H1 (cell line): Measurements from ENCODE around the gene MARVELD2. TPM values are rescaled to one million over a fixed set of nuclear protein-coding genes. Genes with fewer than 3 reads are reported as not detected.
"Not testable (repeated sequence)": the region's sequence is repeated elsewhere in the genome, so short reads cannot be mapped to it uniquely, and the experiment has no call there.

Source experiments
- CTCF ChIA-PET: fragments of 300-600 bp; sonication (Branson Sonifier 250); formaldehyde crosslinking; loops from one replicate; lab custom pipeline; 2021; ENCODE audit not compliant: partially characterized antibody; lab: Charles Lee
- POLR2A ChIA-PET: fragments of 300-600 bp; sonication (Branson Sonifier 250); formaldehyde crosslinking; loops from one replicate; lab custom pipeline; 2021; ENCODE audit warnings: inconsistent platforms; ENCODE audit not compliant: partially characterized antibody; lab: Charles Lee
- DNase-seq, 2 experiments: peaks; one replicate each; pipeline versions ENCODE4 v3.0.0 to v3.0.0-alpha.2; 2010 to 2022; ENCODE audit warnings: low spot score in 2 of 2, low read depth in 1 of 2, mixed read lengths in 1 of 2
- FAIRE-seq: peaks from 2 replicates; lab custom pipeline; 2011; peaks lifted over from hg19 to GRCh38; lab: Jason Lieb, UNC
- H2AFZ ChIP-seq: 2 replicates; pipeline ENCODE4 v1.8.1; 2012; ENCODE audit warnings: low read length, inconsistent platforms
- H2AK5ac ChIP-seq: 2 replicates; pipeline ENCODE4 v1.6.1; 2013; ENCODE audit warnings: low read depth, low read length
- H2BK120ac ChIP-seq: replicated peaks from 2 replicates; pipeline ENCODE3; 2013; ENCODE audit warnings: low read depth, low read length, inconsistent platforms
- H2BK12ac ChIP-seq: 2 replicates; pipeline ENCODE4 v1.6.1; 2013; ENCODE audit warnings: low read depth, low read length
- H2BK15ac ChIP-seq: 2 replicates; pipeline ENCODE4 v1.6.1; 2013; ENCODE audit warnings: low read length
- H2BK20ac ChIP-seq: 2 replicates; pipeline ENCODE4 v1.6.1; 2013; ENCODE audit warnings: low read length
- H2BK5ac ChIP-seq: 2 replicates; pipeline ENCODE4 v1.6.1; 2013; ENCODE audit warnings: low read depth, low read length
- H3K14ac ChIP-seq: 2 replicates; pipeline ENCODE4 v1.6.1; 2013; ENCODE audit warnings: inconsistent platforms; ENCODE audit not compliant: insufficient read length
- H3K18ac ChIP-seq: 2 replicates; pipeline ENCODE4 v1.6.1; 2013; ENCODE audit warnings: low read length; ENCODE audit errors: extremely low read depth
- H3K23ac ChIP-seq: 2 replicates; pipeline ENCODE4 v1.6.1; 2013; ENCODE audit warnings: inconsistent platforms; ENCODE audit not compliant: insufficient read length
- H3K23me2 ChIP-seq: 2 replicates; pipeline ENCODE4 v1.6.1; 2013; ENCODE audit warnings: low read depth, low read length
- H3K27ac ChIP-seq: 2 replicates; pipeline ENCODE4 v1.6.1; 2011; ENCODE audit warnings: low read depth, low read length, inconsistent platforms
- H3K27me3 ChIP-seq, 4 experiments: replicated peaks in 1 of 4; 1 replicate in 1 of 4; 2 replicates in 3 of 4; pipeline versions ENCODE4 v1.6.1 to v1.8.1; 2011 to 2013; ENCODE audit warnings: low read length in 3 of 4, mild to moderate bottlenecking in 3 of 4, inconsistent platforms in 2 of 4, mixed read lengths in 2 of 4, moderate library complexity in 1 of 4; ENCODE audit not compliant: control insufficient read depth in 3 of 4, insufficient read depth in 3 of 4; ENCODE audit errors: extremely low read depth in 1 of 4
- H3K36me3 ChIP-seq, 4 experiments: 2 replicates each; pipeline versions ENCODE4 v1.6.1 to v1.8.1; 2011 to 2013; ENCODE audit warnings: mild to moderate bottlenecking in 4 of 4, low read length in 3 of 4, moderate library complexity in 2 of 4, control low read depth in 1 of 4, inconsistent platforms in 1 of 4; ENCODE audit not compliant: insufficient read depth in 4 of 4, control insufficient read depth in 2 of 4
- H3K4ac ChIP-seq: replicated peaks from 2 replicates; pipeline ENCODE3; 2013; ENCODE audit warnings: low read length, low read depth, mixed read lengths, inconsistent platforms; ENCODE audit not compliant: insufficient read length
- H3K4me1 ChIP-seq, 4 experiments: replicated peaks in 1 of 4; 1 replicate in 1 of 4; 2 replicates in 3 of 4; pipeline versions ENCODE4 v1.6.1 to v1.8.1; 2011 to 2013; ENCODE audit warnings: low read length in 3 of 4, inconsistent platforms in 2 of 4, mixed read lengths in 1 of 4; ENCODE audit not compliant: insufficient read depth in 4 of 4, control insufficient read depth in 3 of 4
- H3K4me2 ChIP-seq, 2 experiments: 2 replicates each; pipeline versions ENCODE4 v1.6.1 to v1.8.1; 2011 to 2013; ENCODE audit warnings: low read depth in 2 of 2, low read length in 2 of 2, control low read depth in 1 of 2, inconsistent platforms in 1 of 2, mild to moderate bottlenecking in 1 of 2; ENCODE audit not compliant: insufficient read depth in 1 of 2
- H3K4me3 ChIP-seq, 4 experiments: fragments of 200-600, 300-600 bp in 1 of 4; sonication (generic), shearing (Covaris generic), sonication (Bioruptor Twin) in 1 of 4; 2 replicates each; pipeline versions ENCODE4 v1.5.1 to v1.8.1; 2011 to 2016; ENCODE audit warnings: low read length in 4 of 4, low read depth in 3 of 4, control low read depth in 2 of 4, inconsistent platforms in 2 of 4, mild to moderate bottlenecking in 2 of 4, mixed read lengths in 1 of 4, moderate library complexity in 1 of 4; ENCODE audit not compliant: insufficient read depth in 2 of 4; ENCODE audit errors: extremely low read depth in 1 of 4
- H3K56ac ChIP-seq: replicated peaks from 2 replicates; pipeline ENCODE3; 2013; ENCODE audit warnings: low read depth, mild to moderate bottlenecking, mixed read lengths, low read length, inconsistent platforms; ENCODE audit not compliant: insufficient read length
- H3K79me1 ChIP-seq: 2 replicates; pipeline ENCODE4 v1.6.1; 2013; ENCODE audit warnings: low read depth, low read length, control low read depth
- H3K79me2 ChIP-seq, 2 experiments: 2 replicates each; pipeline versions ENCODE4 v1.6.1 to v1.8.1; 2012 to 2013; ENCODE audit warnings: low read length in 2 of 2, mild to moderate bottlenecking in 2 of 2, inconsistent platforms in 1 of 2; ENCODE audit not compliant: insufficient read depth in 2 of 2, control insufficient read depth in 1 of 2
- H3K9ac ChIP-seq, 4 experiments: replicated peaks in 1 of 4; 1 replicate in 1 of 4; 2 replicates in 3 of 4; pipeline versions ENCODE4 v1.6.1 to v1.8.1; 2011 to 2013; ENCODE audit warnings: low read depth in 3 of 4, low read length in 3 of 4, control low read depth in 2 of 4, mild to moderate bottlenecking in 2 of 4, moderate library complexity in 2 of 4, inconsistent platforms in 1 of 4; ENCODE audit errors: extremely low read depth in 1 of 4
- H3K9me3 ChIP-seq, 2 experiments: 2 replicates each; pipeline versions ENCODE4 v1.6.1 to v1.8.1; 2012 to 2013; ENCODE audit warnings: mild to moderate bottlenecking in 2 of 2, moderate library complexity in 2 of 2, control low read depth in 1 of 2, inconsistent platforms in 1 of 2, low read depth in 1 of 2, low read length in 1 of 2, mixed read lengths in 1 of 2; ENCODE audit not compliant: insufficient read depth in 2 of 2
- H4K20me1 ChIP-seq, 2 experiments: replicated peaks in 1 of 2; 2 replicates each; pipeline versions ENCODE3 to v1.8.1; 2011 to 2013; ENCODE audit warnings: inconsistent platforms in 2 of 2, low read length in 2 of 2, mild to moderate bottlenecking in 1 of 2; ENCODE audit not compliant: insufficient read depth in 2 of 2, control insufficient read depth in 1 of 2
- H4K5ac ChIP-seq: 2 replicates; pipeline ENCODE4 v1.6.1; 2013; ENCODE audit warnings: low read length, low read depth, mixed read lengths, inconsistent platforms; ENCODE audit not compliant: insufficient read length
- H4K8ac ChIP-seq: 2 replicates; pipeline ENCODE4 v1.8.0; 2013; ENCODE audit warnings: mild to moderate bottlenecking, moderate library complexity, low read length, inconsistent platforms; ENCODE audit not compliant: insufficient read depth; ENCODE audit errors: extremely low read depth
- H4K91ac ChIP-seq: replicated peaks from 2 replicates; pipeline ENCODE3; 2013; ENCODE audit warnings: low read length, mixed read lengths, inconsistent platforms; ENCODE audit not compliant: insufficient read length
- EGR1 ChIP-seq: IDR thresholded peaks from 2 replicates; pipeline ENCODE4 v1.6.1; 2011; ENCODE audit warnings: low read depth, low read length, borderline replicate concordance
- HDAC6 ChIP-seq: IDR thresholded peaks from one replicate; pipeline ENCODE4 v1.7.1; 2012; ENCODE audit warnings: low read depth, mild to moderate bottlenecking, inconsistent platforms, low read length, moderate library complexity
- RAD21 ChIP-seq, 2 experiments: IDR thresholded peaks in 1 of 2; conservative IDR thresholded peaks in 1 of 2; 2 replicates each; pipeline ENCODE4 v1.6.1; 2011; ENCODE audit warnings: low read depth in 2 of 2, low read length in 2 of 2, improper control_type of control experiment in 1 of 2, inconsistent platforms in 1 of 2, mild to moderate bottlenecking in 1 of 2, moderate library complexity in 1 of 2
- SAP30 ChIP-seq: fragments of 300-600 bp; sonication (generic); IDR thresholded peaks from 2 replicates; pipeline ENCODE4 v1.7.1; 2012; ENCODE audit warnings: low read length, moderate library complexity, mild to moderate bottlenecking, inconsistent platforms; ENCODE audit not compliant: insufficient read depth, insufficient replicate concordance
- YY1 ChIP-seq: IDR thresholded peaks from 2 replicates; pipeline ENCODE4 v1.6.1; 2011; ENCODE audit warnings: low read depth, mild to moderate bottlenecking, low read length
- WGBS, 2 experiments: shearing (Covaris generic) in 1 of 2; methylation state at CpG; one replicate each; pipeline versions ENCODE4 v1.1.6 to v1.1.7; 2013 to 2015; ENCODE audit warnings: low lambda C conversion rate in 2 of 2, mixed read lengths in 2 of 2, inconsistent platforms in 1 of 2, low coverage in 1 of 2, missing lambda C conversion rate in 1 of 2; ENCODE audit not compliant: insufficient replicate concordance in 2 of 2, insufficient coverage in 1 of 2, insufficient read length in 1 of 2; ENCODE audit errors: extremely low coverage in 1 of 2, missing lambda C conversion rate in 1 of 2; 5-methylcytosine and 5-hydroxymethylcytosine counted together
- polyA plus RNA-seq, 7 experiments: library from polyadenylated mRNA; depleted of rRNA in 3 of 7; stranded (reverse) in 5 of 7; unstranded in 2 of 7; fragments of >200 nt in 5 of 7; fragments of 200-250 nt in 2 of 7; gene quantifications; 1 replicate in 5 of 7; 2 replicates in 1 of 7; 4 replicates in 1 of 7; pipeline versions ENCODE4 v1.2.1 to v1.2.3, GENCODE V29; 2011 to 2013; ENCODE audit warnings: missing spikeins in 2 of 7, mixed read lengths in 2 of 7
- total RNA-seq: library from RNA; stranded (reverse); fragmentation: NEBNext Ultra II Directional; extraction: Animal tissue kit (Norgen Biotek cat#: 25700); gene quantifications from 2 replicates; pipeline ENCODE4 v1.2.1, GENCODE V29; 2021

Gene MARVELD2
- total and polyA plus RNA-seq, 2 of the 8 experiments (the other 6 are each of a cell fraction or from before 2014, with no cell fraction given): 18.7 to 31.0 TPM

GRCh38 chr5:69451941-69452647 is 37.2 kb downstream of the MARVELD2 start (continued):
- no peak for TF ChIP-seq SAP30
- no peak for TF ChIP-seq HDAC6
- TF ChIP-seq RAD21 (IDR thresholded peaks at IDR 0.05 in 1 of 2, conservative IDR thresholded peaks at IDR 0.05 in 1 of 2; ENCODE audit: low read depth in 2 of 2, low read length in 2 of 2): no peak
- no peak for TF ChIP-seq EGR1
- TF ChIP-seq YY1: no peak

GRCh38 chr5:69453487-69453886 is 38.6 kb downstream of the MARVELD2 start:
- H3K4me1 ChIP-seq, H3K79me1 ChIP-seq, H3K27ac ChIP-seq, H3K36me3 ChIP-seq, H4K20me1 ChIP-seq, H3K79me2 ChIP-seq, H3K18ac ChIP-seq, FAIRE-seq, H3K4me3 ChIP-seq, H4K8ac ChIP-seq, DNase-seq, POLR2A ChIA-PET, H3K4me2 ChIP-seq, H2AFZ ChIP-seq, H2AK5ac ChIP-seq, H4K5ac ChIP-seq, H3K56ac ChIP-seq, H3K4ac ChIP-seq, H3K9me3 ChIP-seq, H2BK12ac ChIP-seq, H3K23me2 ChIP-seq, H4K91ac ChIP-seq, H2BK5ac ChIP-seq, H3K14ac ChIP-seq, H2BK20ac ChIP-seq, H2BK120ac ChIP-seq, H2BK15ac ChIP-seq, H3K23ac ChIP-seq, H3K9ac ChIP-seq, H3K27me3 ChIP-seq: not testable (repeated sequence)
- CTCF ChIA-PET: interaction anchor here (1.2 kb wide), 1 partner anchor 28 kb away, joined by 3 read pairs; no protein-coding TSS in a partner anchor
- 88% methylated on average over 3 of the region's 3 CpGs; no CpG with 5 or more reads in 1 of the 2 experiments for WGBS, 2 experiments
